ENCODE measurements around the gene PTGES3L.

PTGES3L gene

DNA sequence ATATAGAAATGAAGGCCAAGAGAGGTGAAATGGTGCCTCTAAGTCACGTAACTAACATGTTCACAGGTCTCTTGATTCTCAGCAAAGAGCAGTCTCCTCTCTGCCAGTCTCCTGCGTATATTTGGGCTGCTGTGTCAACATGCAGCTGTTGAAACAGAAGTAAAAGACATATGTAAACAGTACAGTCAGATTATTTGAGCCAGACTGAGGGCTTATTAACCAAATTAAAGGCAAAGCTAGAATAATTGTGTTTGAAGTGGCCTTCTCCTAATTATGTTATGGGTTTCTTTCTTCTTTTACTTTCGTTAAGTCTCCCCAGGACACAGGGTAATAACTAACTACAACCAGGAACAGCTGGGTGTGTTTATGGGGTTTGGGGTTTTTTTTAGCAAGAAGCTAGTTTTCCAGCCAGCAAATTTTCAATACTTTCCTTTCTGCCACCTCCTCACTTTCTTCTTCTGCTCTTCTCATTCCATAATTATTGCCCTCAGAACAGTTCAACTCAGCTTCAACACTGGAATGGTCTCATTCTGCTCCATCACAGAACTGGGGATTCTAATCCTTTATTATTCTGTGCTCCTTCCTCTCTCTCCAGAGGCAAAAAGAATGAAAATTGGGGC is 60.9 kb downstream of the PTGES3L start:
- peak; percentile 73 for DNase-seq

All from NCI-H1436 (cell line).